GM12878 (cell line): ENCODE results near the gene KCNA5. TPM values are rescaled to one million over a fixed set of nuclear protein-coding genes. Genes with fewer than 3 reads are reported as not detected.

ENCODE experiments used
- ATAC-seq: fragments of 200-7000 bp; cut with Tn5 transposase; 3 replicates; pipeline ENCODE4 v1.9.1; 2020; ENCODE audit warnings: mild to moderate bottlenecking, moderate library complexity
- BruUV-seq: library from RNA; stranded (reverse); fragments of 400-500 nt; replicated peaks from 2 replicates; lab custom pipeline; 2021; lab: Mats Ljungman, UMichigan
- CTCF ChIA-PET: fragments of 300-600 bp; sonication (Branson Sonifier 250); formaldehyde crosslinking; extraction: SDS; loops from one replicate; lab custom pipeline; 2021; ENCODE audit warnings: inconsistent platforms; lab: Yijun Ruan, JAX
- POLR2A ChIA-PET: fragments of 350-600 bp; formaldehyde crosslinking; extraction: SDS; loops from one replicate; lab custom pipeline; 2021; ENCODE audit warnings: inconsistent platforms; lab: Charles Lee
- RAD21 ChIA-PET: fragments of 300-600 bp; sonication (Branson Sonifier 250); formaldehyde crosslinking; loops from one replicate; lab custom pipeline; 2023; ENCODE audit warnings: antibody characterized with exemption; ENCODE audit not compliant: unreplicated experiment; lab: Charles Lee
- SMC1A ChIA-PET: fragments of 300-600 bp; sonication (Branson Sonifier 250); formaldehyde crosslinking; loops from one replicate; lab custom pipeline; 2023; ENCODE audit not compliant: unreplicated experiment, uncharacterized antibody; lab: Charles Lee
- DNase-seq: peaks from one replicate; pipeline ENCODE4 v3.0.0-alpha.2; 2011; ENCODE audit warnings: low read depth, low spot score
- FAIRE-seq: peaks from 3 replicates; lab custom pipeline; 2011; peaks lifted over from hg19 to GRCh38; lab: Jason Lieb, UNC
- H2AFZ ChIP-seq: 2 replicates; pipeline ENCODE4 v1.6.0; 2011; ENCODE audit warnings: low read depth, low read length, control low read depth; ENCODE audit not compliant: control insufficient read depth
- H3K27ac ChIP-seq: 2 replicates; pipeline ENCODE4 v1.5.1; 2011; ENCODE audit warnings: control low read depth; ENCODE audit not compliant: control insufficient read depth, insufficient read depth
- H3K27me3 ChIP-seq, 2 experiments: replicated peaks in 1 of 2; 2 replicates each; pipeline versions ENCODE4 v1.6.0 to v1.6.1; 2011; ENCODE audit warnings: low read length in 1 of 2; ENCODE audit not compliant: control insufficient read depth in 2 of 2, insufficient read depth in 2 of 2
- H3K36me3 ChIP-seq, 2 experiments: 2 replicates each; pipeline ENCODE4 v1.5.1; 2011; ENCODE audit warnings: low read length in 1 of 2; ENCODE audit not compliant: control insufficient read depth in 2 of 2, insufficient read depth in 2 of 2
- H3K4me1 ChIP-seq: 2 replicates; pipeline ENCODE4 v1.6.1; 2011; ENCODE audit warnings: mild to moderate bottlenecking, low read length, moderate library complexity, mixed read lengths; ENCODE audit not compliant: control insufficient read depth, insufficient read depth
- H3K4me2 ChIP-seq: 2 replicates; pipeline ENCODE4 v1.6.0; 2011; ENCODE audit warnings: control low read depth; ENCODE audit not compliant: control insufficient read depth, insufficient read depth
- H3K4me3 ChIP-seq: fragments of 200-600 bp; sonication (generic); 2 replicates; pipeline ENCODE4 v1.5.1; 2016
- H3K79me2 ChIP-seq: 2 replicates; pipeline ENCODE4 v1.6.0; 2011; ENCODE audit warnings: low read length; ENCODE audit not compliant: control insufficient read depth, insufficient read depth
- H3K9ac ChIP-seq: 2 replicates; pipeline ENCODE4 v1.8.0; 2011; ENCODE audit warnings: low read length, control low read depth, mixed read lengths; ENCODE audit not compliant: control insufficient read depth, insufficient read depth
- H3K9me3 ChIP-seq: replicated peaks from 3 replicates; pipeline ENCODE4 v1.5.1; 2011; ENCODE audit warnings: mild to moderate bottlenecking, low read length; ENCODE audit not compliant: control insufficient read depth, insufficient read depth
- H4K20me1 ChIP-seq: 2 replicates; pipeline ENCODE4 v1.6.0; 2011; ENCODE audit not compliant: control insufficient read depth, insufficient read depth
- E2F4 ChIP-seq: IDR thresholded peaks from 2 replicates; pipeline ENCODE4 v1.6.1; 2012; ENCODE audit warnings: low read depth, low read length, improper control_type of control experiment
- FOXM1 ChIP-seq: IDR thresholded peaks from 2 replicates; pipeline ENCODE4 v1.6.1; 2012; ENCODE audit warnings: low read depth, mild to moderate bottlenecking, inconsistent platforms, low read length, moderate library complexity
- NR2F1 ChIP-seq: fragments of 450-650 bp; conservative IDR thresholded peaks from 2 replicates; pipeline ENCODE4 v1.6.1; 2017; ENCODE audit warnings: mild to moderate bottlenecking
- SRF ChIP-seq, 2 experiments: IDR thresholded peaks; 2 replicates each; pipeline ENCODE4 v1.6.1; 2011; ENCODE audit warnings: low read depth in 2 of 2, low read length in 2 of 2, mild to moderate bottlenecking in 1 of 2, moderate library complexity in 1 of 2
- TARDBP ChIP-seq: IDR thresholded peaks from 2 replicates; pipeline ENCODE4 v1.6.1; 2016; ENCODE audit warnings: borderline replicate concordance
- USF1 ChIP-seq: IDR thresholded peaks from 2 replicates; pipeline ENCODE4 v1.6.1; 2011; ENCODE audit warnings: borderline replicate concordance, low read depth, mild to moderate bottlenecking, moderate library complexity, mixed read lengths, low read length; ENCODE audit not compliant: insufficient read depth; ENCODE audit errors: extremely low read length
- WGBS: methylation state at CpG from one replicate; pipeline ENCODE4 v1.1.6; 2016; ENCODE audit warnings: low lambda C conversion rate; ENCODE audit not compliant: insufficient replicate concordance, insufficient coverage; ENCODE audit errors: missing lambda C conversion rate; 5-methylcytosine and 5-hydroxymethylcytosine counted together
- in situ Hi-C: fragments of 300-500 bp; cut with MboI; formaldehyde crosslinking; loops from 9 replicates; pipeline ENCODE4 v1.14.3; 2018; ENCODE audit warnings: mixed read lengths
- intact Hi-C: fragments of 100-400 bp; cut with micrococcal nuclease; formaldehyde crosslinking; loops from one replicate; pipeline ENCODE4 v1.14.2; 2022; ENCODE audit not compliant: unreplicated experiment
- polyA plus RNA-seq, 11 experiments: library from polyadenylated mRNA; depleted of rRNA in 4 of 11; unstranded in 6 of 11; stranded (reverse) in 5 of 11; fragments of >200 nt; fragmentation: Nextera tagmentation in 4 of 11; fragmentation: Illumina TruSeq in 1 of 11; extraction: Ambion mirVana in 4 of 11; extraction: Trizol in 1 of 11; gene quantifications; 1 replicate in 1 of 11; 2 replicates in 10 of 11; pipeline versions ENCODE4 v1.2.1 to v1.2.3, GENCODE V29; 2011 to 2016; ENCODE audit warnings: inconsistent platforms in 2 of 11, missing spikeins in 2 of 11, low read depth in 1 of 11
- total RNA-seq, 4 experiments: library from RNA; depleted of rRNA in 3 of 4; stranded (reverse); fragments of >200 nt in 3 of 4; fragmentation: Illumina TruSeq in 1 of 4; extraction: Trizol in 1 of 4; gene quantifications; 2 replicates each; pipeline versions ENCODE4 v1.2.1 to v1.2.3, GENCODE V29; 2013 to 2021

KCNA5 gene
- total and polyA plus RNA-seq, 10 of the 15 experiments (the other 5 are each of a cell fraction or from before 2014, with no cell fraction given): 0.11 to 0.56 (median 0.19) TPM; not detected in 4

- no peak for TF ChIP-seq E2F4
- TF ChIP-seq USF1: no peak
- no peak for TF ChIP-seq FOXM1
- no peak for TF ChIP-seq NR2F1
Observed at GRCh38 chr12:5039815-5040214, 3.9 kb upstream of the KCNA5 start (continued).

GRCh38 chr12:5040368-5040767 is 3.3 kb upstream of the KCNA5 start:
- WGBS: 9% methylated on average over 5 of the region's 5 CpGs
- in situ Hi-C loops: no loop called here

More at GRCh38 chr12:5040368-5040767, 3.3 kb upstream of the KCNA5 start:
- H3K27ac ChIP-seq: no peak overlapping the region
- no TSS peak for BruUV-seq
- H3K9me3 ChIP-seq: no peaks in the 10 kb centered on the region; the same call in 2 of the 3 replicates
- ChIA-PET POLR2A (no interaction called here), RAD21 (no interaction called here)
- no peak for DNase-seq
- H3K27me3 ChIP-seq: peaks cover 7 to 9% of the 10 kb centered on the region in 2 experiments; a peak in 3 of 4 replicates
- no peak overlapping the region for H3K4me2 ChIP-seq
- H2AFZ ChIP-seq: no peak overlapping the region
- no peaks in the 10 kb centered on the region for H4K20me1 ChIP-seq
- intact Hi-C loops: no loop called here
- TF ChIP-seq SRF (IDR thresholded peaks at IDR 0.05; ENCODE audit: low read depth in 2 of 2, low read length in 2 of 2) (no peak), TARDBP (no peak)
- TF ChIP-seq, all 136 proteins: peak for 0
- ChIA-PET SMC1A (interaction anchor here (0.8 kb wide), 1 partner anchor 19 kb away, joined by 3 read pairs; no protein-coding TSS in a partner anchor), CTCF (interaction anchor here (1.1 kb wide), 1 partner anchor 42 kb away, joined by 4 read pairs; no protein-coding TSS in a partner anchor)
- no peaks in the 10 kb centered on the region for H3K36me3 ChIP-seq
- H3K4me3 ChIP-seq: no peak overlapping the region
- no peaks in the 10 kb centered on the region for H3K79me2 ChIP-seq
- FAIRE-seq: no peak
- ATAC-seq: no peak
- peaks cover 9% of the 10 kb centered on the region for H3K4me1 ChIP-seq
- H3K9ac ChIP-seq: no peak overlapping the region
